ENCODE results near the gene GYPB.
"Not testable (repeated sequence)": the region's sequence is repeated elsewhere in the genome, so short reads cannot be mapped to it uniquely, and the experiment has no call there.

Gene GYPB

DNA sequence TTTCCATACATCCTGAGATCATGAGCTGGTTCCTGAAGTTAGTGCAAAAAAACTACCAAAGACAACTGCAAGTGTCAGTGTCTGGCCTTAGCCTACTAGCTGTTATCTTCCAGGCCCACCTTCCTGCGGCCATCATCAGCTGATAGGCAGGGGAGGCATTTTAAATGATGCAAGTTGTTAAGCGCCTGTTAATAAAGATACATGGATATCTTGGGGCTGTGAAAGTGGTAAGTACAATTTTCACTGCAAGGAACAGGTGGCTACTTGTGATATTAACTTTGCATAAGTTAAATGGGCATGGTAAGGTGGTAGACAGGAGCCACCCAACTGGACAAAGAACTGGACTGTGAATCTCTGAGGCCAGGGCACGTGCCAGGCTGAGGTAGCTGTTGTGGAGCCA is at the start of gene GYPB:
Gene GYPB (minus strand): TSS at position 104 of the 400 bp plus-strand sequence. CDS start 93 bp downstream, at position 11.
- not testable (repeated sequence) for DNase-seq

DNA sequence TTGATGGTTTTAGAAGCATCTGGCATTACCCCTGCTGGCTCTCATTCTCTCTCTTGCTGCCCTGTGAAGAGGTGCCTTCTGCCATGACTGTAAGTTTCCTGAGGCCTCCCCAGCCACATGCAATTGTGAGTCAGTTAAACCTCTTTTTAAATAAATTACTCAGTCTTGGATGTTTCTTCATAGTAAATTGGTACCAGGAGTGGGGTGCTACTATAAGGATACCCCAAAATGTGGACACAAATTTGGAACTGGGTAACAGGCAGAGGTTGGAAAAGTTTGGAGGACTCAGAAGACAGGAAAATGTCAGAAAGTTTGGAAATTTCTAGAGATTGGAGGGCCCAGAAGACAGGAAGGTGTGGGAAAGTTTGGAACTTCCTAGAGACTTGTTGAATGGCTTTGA is 42.4 kb upstream of the GYPB start:
- not testable (repeated sequence) for DNase-seq

DNA sequence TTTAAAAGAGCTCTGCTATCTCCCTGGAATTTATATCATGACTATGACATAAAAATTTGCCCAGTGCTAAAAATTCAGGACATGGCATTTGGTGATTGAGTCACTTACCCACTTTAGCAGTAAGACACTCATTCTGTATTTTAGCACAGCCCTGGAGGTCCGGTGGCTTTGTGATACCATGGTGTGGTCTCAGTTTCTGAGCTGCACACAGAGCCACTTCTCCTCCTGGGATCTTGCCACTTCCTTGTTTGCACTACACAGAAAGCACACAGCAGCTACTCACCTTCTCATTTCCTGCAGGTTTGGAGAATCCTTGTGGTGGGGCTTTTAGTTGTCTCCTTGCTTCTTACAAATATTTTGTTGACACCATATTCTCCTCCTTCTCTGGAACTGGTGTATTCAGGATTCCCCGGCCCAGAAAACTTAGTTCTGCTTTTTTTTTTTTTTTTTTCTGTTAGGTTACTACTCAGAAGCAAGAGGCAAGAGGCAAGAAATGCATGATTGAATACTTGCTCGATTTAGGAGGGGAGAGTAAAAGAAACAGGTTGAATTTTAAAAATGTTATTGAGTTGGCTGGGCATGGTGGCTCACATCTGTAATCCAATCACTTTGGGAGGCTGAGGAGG is 41.2 kb upstream of the GYPB start:
- DNase-seq = not testable (repeated sequence)

DNA sequence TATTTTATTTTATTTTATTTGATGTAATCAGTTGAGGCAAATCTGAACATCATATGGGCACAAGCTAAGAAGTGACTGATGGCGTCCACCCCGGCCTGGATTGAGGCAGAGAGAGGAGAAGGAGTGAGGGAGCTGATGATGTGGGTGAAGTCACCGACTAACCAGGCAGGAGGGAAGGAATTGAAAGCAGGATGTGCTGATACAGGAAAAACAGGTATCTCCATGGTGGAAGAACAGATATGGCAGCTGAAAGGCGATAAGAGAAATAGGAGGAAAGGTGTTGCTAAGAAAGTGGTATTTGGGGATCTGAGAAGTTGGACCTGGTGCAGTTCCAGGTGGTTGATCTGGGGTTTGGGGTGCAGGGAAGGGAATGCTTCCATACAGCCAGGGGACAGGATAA is 37.6 kb upstream of the GYPB start:
- no peak for DNase-seq

DNA sequence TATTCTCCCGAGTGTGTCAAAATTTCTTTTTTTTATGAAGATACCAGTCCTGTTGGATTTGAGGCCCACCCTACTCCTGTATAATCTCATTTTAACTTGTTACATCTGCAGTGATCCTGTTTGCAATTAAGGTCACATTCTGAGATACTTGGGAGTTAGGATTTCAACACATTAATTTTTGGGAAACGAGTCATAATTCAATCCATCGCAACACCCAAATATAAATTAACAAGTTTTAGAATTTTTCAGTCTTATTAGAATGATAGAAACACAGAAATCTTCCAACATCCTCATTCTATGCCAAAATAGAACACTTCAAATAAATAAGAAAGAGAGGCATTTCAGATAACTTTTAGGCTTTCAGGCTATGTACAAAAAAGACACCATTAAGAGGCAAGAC is 36.2 kb upstream of the GYPB start:
- DNase-seq = not testable (repeated sequence)

DNA sequence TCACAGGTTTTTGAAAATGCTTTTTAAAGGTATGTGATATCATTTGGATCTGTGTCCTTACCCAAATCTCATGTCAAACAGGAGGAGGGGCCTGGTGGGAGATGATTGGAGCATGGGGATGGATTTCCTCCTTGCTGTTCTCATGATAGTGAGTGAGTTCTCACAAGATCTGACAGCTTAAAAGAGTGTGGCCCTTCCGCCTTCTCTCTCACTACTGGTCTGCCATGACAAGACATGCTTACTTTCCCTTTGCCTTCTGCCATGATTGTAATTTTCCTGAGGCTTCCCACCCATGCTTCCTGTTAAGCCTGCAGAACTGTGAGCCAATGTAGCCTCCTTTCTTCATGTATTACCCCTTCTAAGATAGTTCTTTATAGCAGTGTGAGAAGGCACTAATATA is 32.3 kb upstream of the GYPB start:
- not testable (repeated sequence) for DNase-seq

DNA sequence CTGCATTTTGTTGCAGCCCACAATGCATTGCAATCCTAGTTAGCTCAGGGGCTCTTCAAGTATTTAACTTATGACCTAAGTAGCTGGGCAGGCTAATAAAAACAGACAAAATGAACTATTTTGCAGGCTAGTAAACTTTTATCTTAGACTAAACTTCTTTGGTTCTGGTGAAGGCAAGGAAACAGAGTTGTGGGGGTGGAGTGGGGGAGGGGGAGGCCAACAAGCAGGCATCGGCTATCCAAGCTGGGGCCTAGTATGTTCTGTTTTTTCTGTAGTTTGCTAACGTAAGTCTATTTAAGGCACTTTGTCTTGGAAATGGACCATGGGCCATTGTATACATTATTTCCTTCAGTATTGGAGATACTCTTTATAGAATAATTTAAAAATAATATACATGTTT is 31.5 kb upstream of the GYPB start:
- DNase-seq = not testable (repeated sequence)

DNA sequence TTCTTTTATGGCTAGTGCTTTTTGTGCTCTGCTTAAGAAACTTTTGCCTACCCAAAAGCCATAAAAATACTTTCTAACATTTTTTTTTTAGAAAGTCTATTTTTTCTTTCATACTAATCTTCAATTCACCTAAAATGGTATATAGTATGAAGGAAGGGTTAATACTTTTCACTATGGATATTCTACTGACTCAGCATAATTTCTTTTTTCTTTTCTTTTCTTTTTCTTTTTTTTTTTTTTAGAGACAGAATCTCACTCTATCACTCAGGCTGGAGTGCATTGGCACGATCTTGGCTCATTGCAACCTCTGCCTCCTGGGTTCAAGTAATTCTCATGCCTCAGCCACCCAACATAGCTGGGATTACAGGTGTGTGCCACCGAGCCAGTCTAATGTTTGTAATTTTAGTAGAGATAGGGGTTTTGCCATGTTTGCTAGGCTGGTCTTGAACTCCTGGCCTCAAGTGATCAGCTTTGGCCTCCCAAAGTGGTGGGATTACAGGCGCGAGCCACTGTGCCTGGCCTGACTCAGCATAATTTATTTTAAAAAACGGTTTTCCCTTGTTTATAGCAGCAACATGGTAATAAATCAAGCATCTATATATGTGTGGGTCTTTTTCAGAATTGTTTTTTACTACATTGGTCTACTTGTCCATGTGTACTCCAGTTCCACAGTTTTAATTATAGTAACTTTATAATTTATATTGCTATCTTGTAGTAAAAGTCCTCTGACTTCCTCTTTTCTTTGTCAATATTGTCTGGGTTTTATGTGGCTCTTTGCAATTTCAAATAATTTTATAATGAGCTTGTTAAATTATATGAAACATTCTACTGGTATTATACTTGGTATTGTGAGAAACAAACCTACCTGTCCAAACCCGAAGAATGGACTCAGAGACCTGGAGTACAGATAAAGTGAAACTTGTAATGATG is 30.6 kb upstream of the GYPB start:
- DNase-seq = not testable (repeated sequence)

DNA sequence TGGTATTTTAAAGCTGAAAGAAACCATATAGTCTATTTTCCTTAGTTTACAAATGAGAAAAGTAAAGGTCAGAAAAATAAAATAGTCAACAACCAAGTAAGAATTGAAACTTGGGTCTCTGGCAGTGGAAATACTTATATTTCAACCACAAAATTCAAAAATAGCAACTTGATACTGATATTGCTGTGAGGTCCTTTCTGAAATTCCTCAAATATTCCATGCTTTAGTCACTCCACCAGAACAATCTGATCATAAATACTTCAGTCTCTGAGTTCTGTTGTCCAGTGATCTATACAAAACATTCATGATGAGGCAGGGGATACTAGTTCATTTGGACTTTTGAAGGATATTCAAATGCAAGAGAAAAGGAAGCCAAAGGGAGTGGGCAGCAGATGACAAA is 25.8 kb upstream of the GYPB start:
- not testable (repeated sequence) for DNase-seq

DNA sequence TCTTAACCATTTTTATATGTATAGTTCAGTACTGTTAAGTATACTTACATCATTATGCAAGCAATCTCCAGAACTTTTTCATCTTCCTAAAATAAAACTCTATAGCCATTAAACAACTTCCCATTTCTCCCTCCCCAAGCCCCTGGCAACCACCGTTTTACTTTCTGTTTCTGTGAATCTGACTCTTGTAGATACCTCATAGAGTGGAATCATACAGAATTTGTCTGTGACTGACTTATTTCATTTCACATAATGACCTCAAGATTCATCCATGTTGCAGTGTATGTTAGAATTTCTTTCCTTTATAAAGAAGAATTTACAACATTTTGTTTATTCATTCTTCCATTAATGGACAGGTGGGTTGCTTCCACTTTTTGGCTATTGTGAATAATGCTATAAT is 13.4 kb upstream of the GYPB start:
- DNase-seq = not testable (repeated sequence)

DNA sequence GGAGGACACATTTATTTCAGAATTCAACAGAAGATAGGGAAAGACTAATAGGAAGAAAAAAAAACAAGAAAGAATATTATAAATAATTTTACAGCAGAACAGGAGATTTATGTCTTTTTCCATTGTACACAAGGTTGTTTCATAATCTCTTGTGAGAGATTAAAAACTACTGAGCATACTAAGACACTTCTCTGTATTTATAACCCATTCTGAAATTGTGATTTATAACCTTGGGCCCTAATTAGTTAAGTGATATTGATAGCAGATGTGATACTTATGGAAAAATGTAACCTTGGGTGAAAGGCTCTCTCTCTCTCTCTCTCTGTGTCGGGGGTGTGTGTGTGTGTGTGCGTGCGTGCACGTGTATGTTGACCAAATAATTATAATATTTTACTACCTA is 12.7 kb upstream of the GYPB start:
- not testable (repeated sequence) for DNase-seq

DNA sequence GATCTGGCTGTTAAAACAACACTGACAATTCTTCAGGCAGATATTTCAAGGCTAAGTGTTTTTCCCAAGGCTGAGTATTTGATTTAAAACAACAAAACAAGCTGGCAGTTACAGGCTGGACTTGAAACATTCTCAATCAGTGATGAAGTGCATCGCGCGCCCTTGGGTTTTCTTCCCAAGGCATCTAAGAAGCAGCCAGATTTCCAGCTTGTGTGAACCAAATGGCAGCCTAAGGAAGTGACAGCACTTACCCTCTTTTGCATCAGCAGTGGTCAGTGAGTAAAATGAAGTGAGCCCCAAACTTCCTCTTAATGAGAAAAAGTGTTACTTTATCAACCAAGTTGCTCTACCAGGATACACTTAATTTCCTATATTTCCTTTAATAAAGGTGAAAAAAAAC is 12.2 kb upstream of the GYPB start:
- DNase-seq = not testable (repeated sequence)

DNA sequence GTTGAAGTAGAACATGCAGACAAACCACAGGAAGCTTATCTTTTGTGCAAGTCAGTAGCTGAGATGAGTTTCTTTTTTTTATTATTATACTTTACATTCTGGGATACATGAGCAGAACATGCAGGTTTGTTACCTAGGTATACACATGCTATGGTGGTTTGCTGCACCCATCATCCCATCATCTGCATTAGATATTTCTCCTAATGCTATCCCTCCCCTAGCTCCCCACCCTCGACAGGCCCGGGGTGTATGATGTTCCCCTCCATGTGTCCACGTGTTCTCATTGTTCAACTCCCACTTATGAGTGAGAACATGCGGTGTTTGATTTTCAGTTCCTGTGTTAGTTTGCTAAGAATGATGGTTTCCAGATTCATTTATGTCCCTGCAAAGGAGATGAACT is 11.5 kb upstream of the GYPB start:
- not testable (repeated sequence) for DNase-seq

DNA sequence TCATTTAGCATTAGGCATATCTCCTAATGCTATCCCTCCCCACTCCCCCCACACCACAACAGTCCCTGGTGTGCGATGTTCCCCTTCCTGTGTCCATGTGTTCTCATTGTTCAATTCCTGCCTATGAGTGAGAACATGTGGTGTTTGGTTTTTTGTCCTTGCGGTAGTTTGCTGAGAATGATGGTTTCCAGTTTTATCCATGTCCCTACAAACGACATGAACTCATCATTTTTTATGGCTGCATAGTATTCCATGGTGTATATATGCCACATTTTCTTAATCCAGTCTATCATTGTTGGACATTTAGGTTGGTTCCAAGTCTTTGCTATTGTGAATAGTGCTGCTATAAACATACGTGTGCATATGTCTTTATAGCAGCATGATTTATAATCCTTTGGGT is 7.5 kb upstream of the GYPB start:
- not testable (repeated sequence) for DNase-seq

DNA sequence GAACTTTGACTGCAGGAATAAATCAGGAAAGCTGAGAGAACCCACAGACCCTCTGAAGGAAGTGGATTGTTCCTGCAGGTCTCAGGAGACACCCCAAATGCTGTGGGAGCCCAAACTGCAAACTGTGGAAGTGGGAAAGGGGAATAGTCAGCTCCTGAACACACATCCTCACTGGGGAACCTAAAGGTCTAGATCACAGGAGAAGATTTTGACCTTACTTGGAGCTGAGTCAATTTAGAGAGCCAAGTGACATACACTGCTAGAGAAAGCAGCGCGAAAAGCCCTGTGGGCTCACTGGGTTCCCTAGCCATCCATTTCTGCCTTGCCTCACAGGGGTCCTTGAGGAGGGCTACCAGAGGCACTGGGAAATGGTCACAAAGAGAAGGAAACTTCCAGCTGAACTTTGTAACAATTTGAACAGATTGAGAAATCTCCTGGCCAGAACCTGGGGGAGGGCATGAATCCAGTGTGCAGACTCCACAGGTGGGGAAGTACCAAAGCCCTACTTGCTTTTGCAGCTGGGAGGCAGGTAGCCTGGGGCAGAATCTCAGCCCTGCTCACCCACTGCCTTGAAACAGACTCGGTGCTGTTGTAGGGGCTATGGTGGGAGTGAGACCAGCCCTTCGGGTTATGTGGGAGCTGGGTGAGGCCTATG is 5.3 kb upstream of the GYPB start:
- not testable (repeated sequence) for DNase-seq

DNA sequence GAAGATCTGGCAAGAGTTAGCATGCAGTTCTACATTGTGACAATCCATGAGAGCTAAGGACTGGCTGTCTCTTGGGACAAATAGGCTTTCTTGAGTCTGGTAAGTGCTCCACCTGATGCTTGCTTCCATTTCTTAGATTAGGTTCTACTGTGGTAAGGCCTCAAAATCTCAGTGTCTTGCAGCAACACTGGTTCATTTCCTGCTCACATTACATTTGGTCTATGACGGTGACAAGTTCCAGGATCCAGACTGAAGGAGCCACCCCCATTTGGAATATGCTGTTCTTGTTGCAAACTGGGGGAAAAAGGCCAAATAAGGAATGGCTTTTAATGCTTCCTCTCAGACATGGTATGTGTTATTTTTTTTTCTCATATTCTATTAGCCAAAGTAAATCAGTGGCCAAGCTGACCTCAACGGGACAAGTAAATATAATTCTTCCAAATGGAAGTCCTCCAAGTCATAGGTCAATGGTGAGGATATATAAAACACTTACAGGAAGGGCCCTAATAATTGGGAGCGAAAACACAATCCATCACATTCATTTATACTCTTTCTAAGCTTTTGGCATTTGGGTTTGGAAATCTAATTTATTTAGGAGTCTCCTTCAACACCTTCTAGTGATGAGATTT is 3.7 kb upstream of the GYPB start:
- not testable (repeated sequence) for DNase-seq

DNA sequence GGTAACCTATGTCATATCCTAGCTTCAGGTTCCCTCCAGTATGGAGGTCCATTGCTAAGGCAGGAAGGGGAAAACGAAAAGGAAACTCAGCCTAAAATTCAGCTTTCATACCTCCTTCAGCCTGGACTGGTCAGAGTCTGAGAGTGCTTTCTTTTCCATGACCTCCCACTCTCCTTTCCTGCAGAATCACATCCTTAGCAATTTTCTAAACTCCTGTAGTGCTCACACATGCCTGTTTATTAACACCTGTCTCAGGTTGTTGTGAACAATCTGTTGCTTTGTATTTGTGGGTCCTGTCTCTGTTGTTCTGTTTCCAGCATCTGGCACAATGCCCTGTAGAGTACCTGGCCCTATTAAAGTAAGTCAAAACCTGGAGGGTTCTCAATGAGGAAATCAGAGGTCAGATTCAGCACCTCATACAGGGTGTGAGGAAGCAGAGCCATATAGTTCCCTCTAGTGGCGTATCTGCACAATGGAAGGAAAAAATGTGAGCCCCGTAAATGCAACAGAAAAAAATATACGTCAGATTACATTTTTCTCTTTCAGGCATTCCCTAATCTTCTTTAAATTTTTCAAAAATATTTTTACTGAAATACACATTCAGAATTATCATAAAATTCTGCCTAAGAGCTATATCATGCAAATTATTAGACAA is 2.3 kb upstream of the GYPB start:
- DNase-seq = peak; percentile 0 to 53

DNA sequence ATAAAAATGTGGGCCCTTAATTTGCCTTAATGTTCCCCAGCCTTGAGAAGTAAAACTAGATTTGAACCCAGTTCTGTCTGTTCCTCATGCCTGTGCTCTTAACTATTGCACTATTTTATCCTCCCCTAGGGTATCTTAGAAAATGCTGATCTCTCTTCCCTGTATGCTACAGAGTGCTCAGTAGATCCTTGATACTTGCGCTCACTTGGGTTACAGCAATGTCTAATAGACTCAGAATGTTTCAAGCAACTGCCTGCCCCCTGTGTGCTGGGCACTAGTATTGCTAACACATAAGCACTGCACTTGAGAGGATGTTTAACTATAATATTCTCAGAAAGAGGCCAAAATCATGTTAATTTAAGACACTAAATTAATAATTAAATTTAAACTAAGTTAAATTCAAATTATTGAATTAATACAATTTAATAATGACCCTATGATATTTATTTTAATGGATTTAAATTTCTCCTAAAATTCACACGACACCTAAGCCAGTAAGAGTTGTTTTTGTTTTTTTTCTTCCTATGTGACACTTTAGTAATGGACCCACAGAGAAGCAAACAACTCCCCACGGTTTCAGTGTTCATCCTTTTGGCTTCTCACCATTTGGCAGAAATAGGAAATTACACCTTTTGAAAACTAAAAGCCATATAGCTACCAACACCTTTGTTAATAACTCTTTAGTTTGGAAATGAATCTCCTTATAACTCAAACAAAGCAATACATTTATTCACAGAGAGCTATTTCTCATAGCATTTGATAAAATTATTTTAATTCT is 768 bp downstream of the GYPB start:
- DNase-seq = not testable (repeated sequence)

DNA sequence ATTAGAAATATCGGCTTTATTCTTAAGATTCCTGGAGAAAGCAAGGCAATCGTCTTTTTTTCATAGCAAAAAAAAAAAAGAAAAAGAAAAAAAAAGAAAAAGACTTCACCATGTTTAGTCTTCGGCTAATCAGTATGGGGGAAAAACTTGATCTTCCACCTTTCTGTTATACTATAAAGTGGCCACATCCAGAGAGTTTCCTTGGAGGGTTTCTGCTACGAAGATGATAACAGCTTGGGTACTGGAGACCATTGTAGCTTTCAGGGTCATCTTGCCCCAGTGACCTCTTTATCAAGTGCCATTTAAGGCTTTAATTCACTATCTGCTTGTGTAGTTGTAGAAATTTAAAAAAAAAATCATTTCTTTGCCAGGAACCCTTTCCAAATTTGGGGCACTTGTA is 1.9 kb downstream of the GYPB start:
- not testable (repeated sequence) for DNase-seq

DNA sequence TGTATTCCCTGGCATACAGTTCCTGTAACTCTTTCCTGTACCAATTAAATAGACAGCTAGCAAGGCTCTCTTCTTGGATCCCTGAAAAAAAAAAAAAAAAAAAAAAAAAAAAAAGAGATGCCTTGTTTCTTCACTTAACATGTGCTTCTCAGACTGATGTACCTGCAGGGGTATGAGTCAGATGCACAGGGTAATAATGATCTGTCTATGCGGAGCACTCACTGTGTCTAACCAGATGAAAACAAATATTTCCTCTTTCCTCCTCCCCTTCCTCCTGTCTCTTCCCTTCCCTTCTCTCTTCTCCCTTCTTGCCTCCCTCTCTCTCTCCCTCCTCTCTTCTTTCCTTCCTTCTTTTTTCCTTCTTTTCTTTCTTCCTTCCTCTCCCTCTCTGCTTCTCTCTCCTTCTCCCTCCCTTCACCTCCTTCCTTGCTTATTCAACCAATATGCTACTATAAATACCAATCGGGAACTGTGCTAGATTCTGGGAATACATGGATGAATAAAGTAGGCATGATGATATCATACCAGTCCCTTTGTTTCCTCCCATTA is 3.0 kb downstream of the GYPB start:
- DNase-seq = not testable (repeated sequence)

DNA sequence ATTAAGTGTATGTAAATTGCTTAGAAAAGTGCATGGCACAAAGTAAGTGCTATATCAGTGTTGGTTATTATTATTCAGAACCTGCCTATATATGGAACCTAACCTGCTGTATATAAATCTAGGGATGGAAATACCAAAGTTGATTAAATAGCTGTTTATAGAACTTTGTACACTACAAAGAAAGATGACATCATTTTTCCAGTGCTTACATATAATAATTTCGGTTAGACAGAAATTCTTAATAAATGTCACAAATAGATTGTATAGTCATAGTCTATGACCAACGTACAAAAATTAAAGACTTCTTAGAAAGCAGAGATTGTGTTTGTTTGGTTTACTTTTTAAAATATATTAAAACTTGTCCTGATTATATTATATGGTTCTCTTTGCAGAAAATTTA is 4.4 kb downstream of the GYPB start:
- DNase-seq = no peak

All from NCI-H526 (cell line).